AG04449 (cell line): ENCODE measurements around the gene TMEM163.

Experiments used
- CTCF ChIA-PET: fragments of 350-600 bp; formaldehyde crosslinking; extraction: SDS; loops from one replicate; lab custom pipeline; 2021; ENCODE audit warnings: antibody characterized with exemption; lab: Yijun Ruan, JAX
- POLR2A ChIA-PET: fragments of 400-600, 350-600 bp; formaldehyde crosslinking; extraction: SDS; loops from one replicate; lab custom pipeline; 2020; ENCODE audit warnings: antibody characterized with exemption, inconsistent platforms; lab: Yijun Ruan, JAX
- DNase-seq: peaks from one replicate; pipeline ENCODE4 v3.0.0-alpha.2; 2010; ENCODE audit warnings: low read depth, low spot score
- H3K4me3 ChIP-seq: 2 replicates; pipeline ENCODE4 v1.5.1; 2011; ENCODE audit warnings: low read depth, mild to moderate bottlenecking, control low read depth, low read length
- TF ChIP-seq, protein P1 (sequence below): IDR thresholded peaks from one replicate; pipeline ENCODE4 v1.5.1; 2011; ENCODE audit warnings: mild to moderate bottlenecking, moderate library complexity, low read length, control low read depth, inconsistent platforms; ENCODE audit not compliant: insufficient read depth; ENCODE audit errors: missing control alignments

TMEM163 gene

DNA sequence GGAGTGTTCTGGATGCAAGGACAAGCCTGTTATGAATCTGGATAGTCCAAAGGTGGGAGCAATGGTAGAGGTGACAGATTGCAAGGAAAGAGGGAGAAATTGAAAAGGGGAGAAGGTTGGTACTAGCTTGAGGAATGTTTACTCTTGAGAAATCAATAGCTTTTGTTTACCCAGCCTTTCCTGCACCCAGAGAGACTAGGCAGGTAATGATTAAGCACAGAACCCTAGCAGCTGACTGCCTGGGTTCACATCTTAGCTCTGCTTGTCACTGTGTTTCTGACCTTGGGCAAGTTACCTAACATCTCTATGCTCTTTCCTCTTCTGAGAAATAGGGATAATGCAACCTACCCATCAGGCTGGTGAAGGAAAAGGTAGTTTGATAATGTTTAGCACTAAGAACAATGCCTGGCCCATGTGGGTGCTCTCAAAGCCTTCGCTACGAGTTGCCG, 286.3 kb downstream of the TMEM163 start:
- H3K4me3 ChIP-seq: no peak overlapping the region
- POLR2A ChIA-PET: no interaction called here
- no peak for DNase-seq
- CTCF ChIA-PET: interaction anchor here (0.9 to 7.6 kb wide), 4 partner anchors 17 to 547 kb away, joined by 3 to 68 read pairs (median 10); no protein-coding TSS in a partner anchor
- TF ChIP-seq, protein P1, sequence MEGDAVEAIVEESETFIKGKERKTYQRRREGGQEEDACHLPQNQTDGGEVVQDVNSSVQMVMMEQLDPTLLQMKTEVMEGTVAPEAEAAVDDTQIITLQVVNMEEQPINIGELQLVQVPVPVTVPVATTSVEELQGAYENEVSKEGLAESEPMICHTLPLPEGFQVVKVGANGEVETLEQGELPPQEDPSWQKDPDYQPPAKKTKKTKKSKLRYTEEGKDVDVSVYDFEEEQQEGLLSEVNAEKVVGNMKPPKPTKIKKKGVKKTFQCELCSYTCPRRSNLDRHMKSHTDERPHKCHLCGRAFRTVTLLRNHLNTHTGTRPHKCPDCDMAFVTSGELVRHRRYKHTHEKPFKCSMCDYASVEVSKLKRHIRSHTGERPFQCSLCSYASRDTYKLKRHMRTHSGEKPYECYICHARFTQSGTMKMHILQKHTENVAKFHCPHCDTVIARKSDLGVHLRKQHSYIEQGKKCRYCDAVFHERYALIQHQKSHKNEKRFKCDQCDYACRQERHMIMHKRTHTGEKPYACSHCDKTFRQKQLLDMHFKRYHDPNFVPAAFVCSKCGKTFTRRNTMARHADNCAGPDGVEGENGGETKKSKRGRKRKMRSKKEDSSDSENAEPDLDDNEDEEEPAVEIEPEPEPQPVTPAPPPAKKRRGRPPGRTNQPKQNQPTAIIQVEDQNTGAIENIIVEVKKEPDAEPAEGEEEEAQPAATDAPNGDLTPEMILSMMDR: no peak

DNA sequence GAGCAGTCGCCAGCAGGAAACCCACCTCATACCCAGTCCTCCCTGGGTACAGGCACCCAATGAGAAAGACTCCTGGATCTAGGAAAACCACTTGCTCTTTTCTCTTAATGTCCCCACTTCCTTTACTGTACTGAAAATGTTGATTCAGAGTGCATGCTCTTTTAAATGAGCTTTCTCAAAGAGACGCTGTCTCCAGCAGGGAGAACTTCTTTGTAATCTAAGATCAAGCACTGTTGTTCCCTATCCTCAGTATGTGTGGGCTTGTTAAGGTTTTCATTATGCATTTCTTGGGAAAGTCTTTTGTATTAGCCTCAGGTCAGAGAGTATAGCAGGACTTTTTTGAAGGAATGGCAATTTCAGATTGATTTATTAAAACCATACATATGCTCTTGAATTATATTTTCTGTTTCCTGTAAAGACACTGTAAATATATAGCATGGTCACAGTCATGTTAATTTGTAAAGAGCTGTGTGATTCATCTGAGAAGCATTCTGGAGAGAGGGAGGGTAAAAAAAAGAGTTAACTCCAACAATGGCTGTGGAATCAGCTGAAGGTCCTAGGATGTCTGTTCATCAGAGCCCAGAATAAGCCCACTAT, 286.9 kb downstream of the TMEM163 start:
- no peak for DNase-seq
- ChIA-PET CTCF (interaction anchor here (0.9 to 7.6 kb wide), 4 partner anchors 17 to 546 kb away, joined by 3 to 68 read pairs (median 10); no protein-coding TSS in a partner anchor), POLR2A (no interaction called here)
- no peak overlapping the region for H3K4me3 ChIP-seq
- TF ChIP-seq, protein P1: no peak

DNA sequence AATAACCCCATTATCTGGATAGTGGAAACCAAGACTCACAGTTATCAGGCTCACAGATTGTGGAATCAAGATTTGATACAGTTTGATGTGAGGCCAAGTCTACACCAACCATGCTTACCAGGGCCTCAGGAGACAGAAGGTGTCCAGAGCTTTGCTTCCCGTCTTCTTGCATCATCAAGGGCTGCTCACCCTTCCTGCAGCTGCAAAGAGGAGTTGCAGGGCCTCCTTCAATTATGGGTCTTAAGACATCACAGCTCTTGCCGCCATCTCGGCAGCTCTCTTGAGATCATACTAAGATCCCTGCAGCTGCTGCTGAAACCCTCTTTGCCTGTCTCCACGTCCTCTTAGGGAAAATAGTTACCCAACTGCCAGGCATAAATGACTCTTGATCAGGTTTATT, 288.9 kb downstream of the TMEM163 start:
- ChIA-PET CTCF (interaction anchor here (2.9 to 7.6 kb wide), 2 partner anchors 18 to 19 kb away, joined by 16 to 68 read pairs; no protein-coding TSS in a partner anchor), POLR2A (no interaction called here)
- DNase-seq: no peak
- no peak overlapping the region for H3K4me3 ChIP-seq
- TF ChIP-seq, protein P1: no peak

DNA sequence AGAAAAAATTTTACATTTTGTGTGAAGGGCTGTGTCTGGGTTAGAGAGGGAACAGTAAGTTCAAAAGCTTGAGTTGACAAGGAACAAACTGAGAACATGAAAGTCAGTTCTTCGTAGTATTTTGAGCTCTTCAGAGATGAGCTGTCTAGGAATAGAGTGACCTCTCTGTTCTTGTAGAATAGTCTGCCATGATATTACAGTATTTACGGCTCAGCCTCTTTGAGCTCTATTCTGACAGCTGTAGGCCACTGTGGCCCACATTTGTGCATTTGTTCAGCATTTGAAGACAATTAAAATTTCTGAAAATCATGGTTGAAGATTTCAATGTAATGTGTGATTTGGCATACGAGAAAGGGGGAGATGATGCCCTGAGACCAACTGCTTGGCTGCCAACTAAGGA, 292.1 kb downstream of the TMEM163 start:
- ChIA-PET POLR2A (no interaction called here), CTCF (interaction anchor here (1.2 to 7.6 kb wide), 3 partner anchors 15 to 313 kb away, joined by 3 to 68 read pairs (median 28); no protein-coding TSS in a partner anchor)
- DNase-seq: no peak
- H3K4me3 ChIP-seq: no peak overlapping the region
- TF ChIP-seq, protein P1: no peak

DNA sequence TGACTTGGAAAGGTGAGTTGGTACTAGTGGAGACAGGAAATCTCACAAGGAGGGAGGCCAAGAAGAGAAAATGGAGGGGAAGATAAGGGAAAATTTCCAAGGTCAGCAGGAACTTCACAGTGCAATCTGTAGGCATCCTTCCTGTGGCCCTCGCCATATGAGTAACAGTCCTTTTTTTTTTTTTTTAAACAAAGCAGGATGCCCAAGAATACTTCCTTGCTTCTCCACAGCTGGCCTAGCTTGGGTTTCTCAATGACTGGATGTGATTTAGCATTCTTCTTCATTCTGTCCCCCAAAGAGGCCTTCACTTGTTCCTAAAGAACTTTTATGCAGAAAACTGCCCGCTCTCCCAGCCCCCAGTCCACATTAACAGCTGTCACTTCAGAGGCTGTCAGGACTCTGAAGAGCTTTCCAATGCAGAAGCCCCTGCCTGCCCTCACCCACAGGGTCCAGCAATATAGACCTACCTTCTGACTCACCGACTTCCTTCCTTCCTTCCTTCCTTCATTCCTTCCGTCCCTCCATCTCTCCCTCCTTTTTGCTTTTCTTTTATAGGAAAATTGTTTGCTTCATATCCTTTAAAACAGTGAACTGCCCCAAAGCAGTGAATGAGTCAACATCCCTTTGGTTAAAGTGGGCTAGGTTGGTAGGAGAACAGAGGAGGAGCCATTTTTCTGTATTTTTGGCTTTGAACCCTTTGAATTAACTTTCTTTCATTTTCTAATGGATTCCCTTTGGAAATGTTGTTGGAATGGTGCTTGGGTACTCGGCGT, 292.9 kb downstream of the TMEM163 start:
- CTCF ChIA-PET: interaction anchor here (1.2 to 7.6 kb wide), 4 partner anchors 9 to 312 kb away, joined by 3 to 68 read pairs (median 16); no protein-coding TSS in a partner anchor
- no peak overlapping the region for H3K4me3 ChIP-seq
- DNase-seq: no peak
- POLR2A ChIA-PET: interaction anchor here (0.7 kb wide), 1 partner anchor 501 kb away, joined by 3 read pairs; no protein-coding TSS in a partner anchor
- TF ChIP-seq, protein P1: no peak
